RWPE1 (cell line): ENCODE data around the gene MIA3.

Experiments
- CTCF ChIA-PET: fragments of 350-600 bp; sonication (Branson Sonifier 250); formaldehyde crosslinking; extraction: SDS; loops from one replicate; lab custom pipeline; 2021; lab: Yijun Ruan, JAX
- POLR2A ChIA-PET: fragments of 400-600 bp; formaldehyde crosslinking; extraction: SDS; loops from one replicate; lab custom pipeline; 2020; ENCODE audit warnings: antibody characterized with exemption; ENCODE audit not compliant: low non-redundant PET; lab: Yijun Ruan, JAX
- DNase-seq: peaks from one replicate; pipeline ENCODE4 v3.0.0; 2012; ENCODE audit warnings: low spot score
- H3K27ac ChIP-seq: fragments of 450-650 bp; 2 replicates; pipeline ENCODE4 v1.5.1; 2017
- TF ChIP-seq, protein P1 (sequence below): fragments of 450-650 bp; conservative IDR thresholded peaks from 2 replicates; pipeline ENCODE4 v1.5.1; 2017; ENCODE audit warnings: low read depth, mild to moderate bottlenecking

Gene MIA3

DNA sequence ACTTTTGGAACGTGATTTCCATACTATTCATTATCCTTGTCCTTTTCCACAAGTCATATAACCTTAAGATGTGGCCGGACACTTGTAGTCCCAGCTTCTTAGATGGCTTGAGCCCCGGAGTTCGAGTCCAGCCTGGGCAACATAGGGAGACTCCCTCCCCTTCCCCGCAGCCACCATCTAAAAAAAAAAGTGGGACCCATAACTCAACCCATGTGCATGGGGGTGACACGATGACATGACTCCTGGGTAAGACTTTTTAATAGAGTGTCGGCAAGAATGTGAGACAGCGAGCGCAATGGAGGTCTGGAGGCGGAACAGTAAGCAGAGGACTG, 25.7 kb downstream of the MIA3 start:
- POLR2A ChIA-PET, result interaction anchor here (0.6 kb wide), 1 partner anchor 98 kb away, joined by 5 read pairs; no protein-coding TSS in a partner anchor
- TF ChIP-seq, protein P1, sequence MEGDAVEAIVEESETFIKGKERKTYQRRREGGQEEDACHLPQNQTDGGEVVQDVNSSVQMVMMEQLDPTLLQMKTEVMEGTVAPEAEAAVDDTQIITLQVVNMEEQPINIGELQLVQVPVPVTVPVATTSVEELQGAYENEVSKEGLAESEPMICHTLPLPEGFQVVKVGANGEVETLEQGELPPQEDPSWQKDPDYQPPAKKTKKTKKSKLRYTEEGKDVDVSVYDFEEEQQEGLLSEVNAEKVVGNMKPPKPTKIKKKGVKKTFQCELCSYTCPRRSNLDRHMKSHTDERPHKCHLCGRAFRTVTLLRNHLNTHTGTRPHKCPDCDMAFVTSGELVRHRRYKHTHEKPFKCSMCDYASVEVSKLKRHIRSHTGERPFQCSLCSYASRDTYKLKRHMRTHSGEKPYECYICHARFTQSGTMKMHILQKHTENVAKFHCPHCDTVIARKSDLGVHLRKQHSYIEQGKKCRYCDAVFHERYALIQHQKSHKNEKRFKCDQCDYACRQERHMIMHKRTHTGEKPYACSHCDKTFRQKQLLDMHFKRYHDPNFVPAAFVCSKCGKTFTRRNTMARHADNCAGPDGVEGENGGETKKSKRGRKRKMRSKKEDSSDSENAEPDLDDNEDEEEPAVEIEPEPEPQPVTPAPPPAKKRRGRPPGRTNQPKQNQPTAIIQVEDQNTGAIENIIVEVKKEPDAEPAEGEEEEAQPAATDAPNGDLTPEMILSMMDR, result no peak
- CTCF ChIA-PET, result interaction anchor here (1.2 kb wide), 1 partner anchor 9 kb away, joined by 3 read pairs; no protein-coding TSS in a partner anchor
- DNase-seq, result no peak
- H3K27ac ChIP-seq, result peak overlapping the region; percentile 81

DNA sequence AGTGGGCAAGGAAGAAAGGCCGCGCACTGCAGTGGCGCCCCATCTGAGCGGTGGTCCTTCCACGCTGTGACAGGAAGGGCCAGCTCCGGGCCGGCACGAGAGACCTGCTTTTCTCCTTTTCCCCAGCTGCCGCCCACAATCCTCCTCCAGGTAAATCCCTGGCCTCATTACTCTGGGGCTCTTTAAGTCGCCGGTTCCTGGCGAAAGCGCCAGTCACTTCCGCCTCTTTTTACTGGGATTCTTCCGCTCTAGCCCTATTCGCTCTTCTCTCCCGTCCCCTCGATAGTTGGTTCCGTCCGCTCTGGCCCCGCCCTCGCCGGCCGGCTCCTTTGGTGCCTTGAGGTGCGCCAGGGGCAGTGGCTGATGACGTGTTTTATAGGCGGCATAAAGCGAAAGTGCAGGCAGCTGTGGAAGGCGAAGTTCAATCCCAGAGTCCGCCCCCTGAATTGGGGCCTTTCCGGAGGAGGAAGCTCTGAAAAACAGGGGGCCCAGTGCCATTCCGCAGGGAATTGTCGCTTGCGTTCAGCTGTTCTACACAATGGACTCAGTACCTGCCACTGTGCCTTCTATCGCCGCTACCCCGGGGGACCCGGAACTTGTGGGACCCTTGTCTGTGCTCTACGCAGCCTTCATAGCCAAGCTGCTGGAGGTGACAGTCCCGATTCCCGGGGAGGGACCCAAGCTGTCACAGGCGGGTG, 26.2 kb downstream of the MIA3 start:
- CTCF ChIA-PET, result interaction anchor here (0.5 to 1.2 kb wide), 4 partner anchors 10 to 477 kb away, joined by 3 to 4 read pairs (median 3); no protein-coding TSS in a partner anchor
- POLR2A ChIA-PET, result interaction anchor here (0.9 kb wide), 1 partner anchor 18 kb away, joined by 3 read pairs; no protein-coding TSS in a partner anchor
- TF ChIP-seq, protein P1, result no peak
- DNase-seq, result peak; percentile 94
- H3K27ac ChIP-seq, result peak overlapping the region; percentile 81

DNA sequence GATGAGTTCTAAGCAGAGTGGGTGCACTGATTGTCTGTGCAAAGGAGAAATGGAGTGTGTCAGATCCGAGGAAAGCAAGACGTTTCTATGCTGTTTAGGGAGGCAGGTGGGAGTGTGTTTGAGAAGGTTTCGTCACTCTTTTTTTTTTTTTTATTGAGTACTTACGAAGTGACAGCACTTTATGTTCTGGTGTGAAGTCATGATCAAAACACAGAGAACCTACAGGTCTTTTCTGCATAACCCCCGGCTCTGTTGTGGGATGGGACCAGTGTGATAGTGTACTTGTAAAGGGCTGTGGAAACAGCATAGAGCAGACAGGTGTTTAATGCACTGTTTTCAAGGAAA, 26.7 kb downstream of the MIA3 start:
- peak; percentile 4 for DNase-seq
- ChIA-PET POLR2A (interaction anchor here (0.9 kb wide), 1 partner anchor 18 kb away, joined by 3 read pairs; no protein-coding TSS in a partner anchor), CTCF (interaction anchor here (0.5 to 1.2 kb wide), 4 partner anchors 10 to 477 kb away, joined by 3 to 4 read pairs (median 3); no protein-coding TSS in a partner anchor)
- peak overlapping the region; percentile 81 for H3K27ac ChIP-seq
- TF ChIP-seq, protein P1, result no peak

DNA sequence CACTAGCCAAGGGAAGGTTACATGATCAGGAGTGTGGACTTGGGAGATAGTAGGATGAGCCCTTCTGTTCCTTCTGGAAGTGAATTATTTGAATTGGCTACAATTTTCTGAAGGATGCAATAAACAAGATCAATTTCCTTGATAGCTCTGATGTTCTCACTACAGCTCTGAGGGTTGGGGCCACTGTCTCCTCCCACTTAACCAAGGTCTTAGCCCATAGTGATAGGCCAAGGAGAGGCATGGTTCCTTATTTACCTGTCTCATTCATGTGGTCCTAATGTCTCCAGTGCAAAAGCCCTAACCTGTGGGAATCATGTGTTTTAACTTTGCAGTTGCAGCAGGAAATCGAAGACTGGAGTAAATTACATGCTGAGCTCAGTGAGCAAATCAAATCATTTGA, 34.8 kb downstream of the MIA3 start:
- TF ChIP-seq, protein P1, result no peak
- no peak for DNase-seq
- H3K27ac ChIP-seq, result no peak overlapping the region
- ChIA-PET CTCF (interaction anchor here (0.8 kb wide), 1 partner anchor 19 kb away, joined by 3 read pairs; no protein-coding TSS in a partner anchor), POLR2A (no interaction called here)

DNA sequence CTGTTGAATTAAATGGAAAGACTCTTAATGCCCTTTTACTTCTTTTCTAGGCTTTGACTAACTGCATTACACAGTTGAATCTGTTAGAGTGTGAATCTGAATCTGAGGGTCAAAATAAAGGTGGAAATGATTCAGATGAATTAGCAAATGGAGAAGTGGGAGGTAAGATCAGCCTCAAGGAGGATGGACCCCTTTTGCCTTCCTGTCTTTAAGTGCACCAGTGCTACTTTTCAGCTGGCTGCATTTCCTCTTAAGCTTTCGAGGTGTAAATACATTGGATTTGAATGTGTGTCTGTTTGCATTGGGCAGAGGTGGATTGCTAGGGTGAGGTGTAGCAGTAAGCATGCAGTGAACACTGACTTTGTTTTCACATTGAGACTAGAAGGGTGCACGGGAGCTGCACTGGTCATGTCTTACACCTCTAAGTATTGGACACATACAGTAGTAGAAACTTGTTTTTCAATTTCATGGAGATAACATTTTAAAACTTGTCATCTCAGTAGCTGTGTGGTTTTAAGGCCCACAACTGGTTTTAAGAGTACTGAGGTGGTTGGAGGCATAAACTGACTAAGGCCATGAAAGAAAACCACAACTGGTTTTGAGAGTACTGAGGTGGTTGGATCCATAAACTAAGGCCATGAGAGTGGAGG, 35.4 kb downstream of the MIA3 start:
- CTCF ChIA-PET, result interaction anchor here (0.8 kb wide), 1 partner anchor 18 kb away, joined by 3 read pairs; no protein-coding TSS in a partner anchor
- H3K27ac ChIP-seq, result no peak overlapping the region
- DNase-seq, result no peak
- POLR2A ChIA-PET, result no interaction called here
- TF ChIP-seq, protein P1, result no peak

DNA sequence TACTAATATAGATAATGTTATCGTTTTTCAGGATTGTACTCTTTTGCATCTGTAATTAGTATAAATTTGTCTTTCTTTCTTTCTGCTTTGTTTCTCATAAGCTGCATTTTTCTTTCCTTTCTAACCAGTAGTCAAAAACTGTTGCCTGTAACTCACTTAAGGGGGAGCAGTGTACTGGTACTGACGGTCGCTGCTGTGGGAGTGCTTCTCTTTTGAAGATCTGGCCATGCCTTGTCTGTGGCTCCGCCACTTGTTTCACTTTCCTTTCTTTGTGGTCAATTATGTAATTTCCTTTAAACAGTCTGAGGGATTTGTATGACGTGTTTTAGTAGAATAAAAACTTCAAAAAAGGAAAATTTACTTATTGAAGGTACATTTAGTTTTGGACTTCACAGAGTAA, 37.0 kb downstream of the MIA3 start:
- no peak for DNase-seq
- ChIA-PET POLR2A (no interaction called here), CTCF (no interaction called here)
- H3K27ac ChIP-seq, result no peak overlapping the region
- TF ChIP-seq, protein P1, result no peak
